GM23338 (cell line): ENCODE results near the gene FANCG. TPM values are rescaled to one million over a fixed set of nuclear protein-coding genes. Genes with fewer than 3 reads are reported as not detected.

ENCODE experiments used
- ATAC-seq: fragments of 200-7000 bp; cut with Tn5 transposase; 3 replicates; pipeline ENCODE4 v1.9.1; 2020
- DNase-seq: peaks from one replicate; pipeline ENCODE4 v3.0.0-alpha.2; 2015; ENCODE audit warnings: low spot score
- H2AFZ ChIP-seq: fragments of 200-600 bp; sonication (generic); 2 replicates; pipeline ENCODE4 v1.8.0; 2016; ENCODE audit warnings: antibody characterized with exemption, mild to moderate bottlenecking, moderate library complexity
- H3F3A ChIP-seq: fragments of 200-600 bp; sonication (generic); replicated peaks from 2 replicates; pipeline ENCODE4 v1.8.0; 2017; ENCODE audit warnings: antibody characterized with exemption, mixed run types, low read depth
- H3K27ac ChIP-seq: fragments of 200-600 bp; sonication (generic); 2 replicates; pipeline ENCODE4 v1.6.1; 2016; ENCODE audit warnings: low read depth
- H3K27me3 ChIP-seq: fragments of 200-600 bp; sonication (generic); 2 replicates; pipeline ENCODE4 v1.8.0; 2016; ENCODE audit warnings: mild to moderate bottlenecking, mixed run types, moderate library complexity; ENCODE audit not compliant: insufficient read depth
- H3K36me3 ChIP-seq: fragments of 200-600 bp; sonication (generic); 2 replicates; pipeline ENCODE4 v1.8.0; 2016; ENCODE audit warnings: mild to moderate bottlenecking; ENCODE audit not compliant: insufficient read depth
- H3K4me1 ChIP-seq: fragments of 200-600 bp; sonication (generic); 2 replicates; pipeline ENCODE4 v1.8.0; 2016; ENCODE audit warnings: mild to moderate bottlenecking, moderate library complexity; ENCODE audit not compliant: insufficient read depth
- H3K4me2 ChIP-seq: fragments of 200-600 bp; sonication (generic); 2 replicates; pipeline ENCODE4 v1.7.1; 2017; ENCODE audit warnings: mixed run types
- H3K4me3 ChIP-seq: fragments of 200-600 bp; sonication (generic); 2 replicates; pipeline ENCODE4 v1.6.1; 2016; ENCODE audit warnings: mixed run types
- H3K79me2 ChIP-seq: fragments of 200-600 bp; sonication (generic); replicated peaks from 2 replicates; pipeline ENCODE4 v1.8.0; 2017; ENCODE audit warnings: mild to moderate bottlenecking; ENCODE audit not compliant: insufficient read depth
- H3K9me2 ChIP-seq: fragments of 200-600 bp; sonication (generic); 2 replicates; pipeline ENCODE4 v1.8.0; 2017; ENCODE audit not compliant: insufficient read depth
- H4K20me1 ChIP-seq: fragments of 200-600 bp; sonication (generic); replicated peaks from 2 replicates; pipeline ENCODE4 v1.8.0; 2017; ENCODE audit warnings: mild to moderate bottlenecking; ENCODE audit not compliant: insufficient read depth
- H3K27ac Mint-ChIP-seq: 2 replicates; pipeline ENCODE4 v1.8.0; 2020; ENCODE audit warnings: inconsistent platforms, mild to moderate bottlenecking, moderate library complexity, mixed read lengths
- H3K27me3 Mint-ChIP-seq: 3 replicates; pipeline ENCODE4 v1.8.0; 2022; ENCODE audit warnings: low read depth, mild to moderate bottlenecking, moderate library complexity, mixed read lengths, inconsistent platforms; ENCODE audit not compliant: insufficient read depth, poor library complexity
- H3K36me3 Mint-ChIP-seq: 3 replicates; pipeline ENCODE4 v1.8.0; 2021; ENCODE audit warnings: low read depth, mild to moderate bottlenecking, inconsistent platforms, moderate library complexity, mixed read lengths
- H3K4me1 Mint-ChIP-seq: 3 replicates; pipeline ENCODE4 v1.8.0; 2020; ENCODE audit warnings: mild to moderate bottlenecking, inconsistent platforms, mixed read lengths
- H3K4me3 Mint-ChIP-seq: 3 replicates; pipeline ENCODE4 v1.8.0; 2021; ENCODE audit warnings: moderate library complexity, mild to moderate bottlenecking, inconsistent platforms, mixed read lengths
- H3K9me3 Mint-ChIP-seq: 3 replicates; pipeline ENCODE4 v1.8.0; 2020; ENCODE audit warnings: moderate library complexity, mild to moderate bottlenecking, inconsistent platforms, mixed read lengths
- EZH2 ChIP-seq: fragments of 200-600 bp; sonication (generic); IDR thresholded peaks from one replicate; pipeline ENCODE4 v1.8.0; 2017; ENCODE audit warnings: antibody characterized with exemption, mild to moderate bottlenecking, low read depth; ENCODE audit not compliant: unreplicated experiment
- EZH2phosphoT487 ChIP-seq: fragments of 200-600 bp; sonication (generic); IDR thresholded peaks from one replicate; pipeline ENCODE4 v1.8.1; 2018; ENCODE audit warnings: antibody characterized with exemption; ENCODE audit not compliant: unreplicated experiment
- POLR2AphosphoS5 ChIP-seq: IDR thresholded peaks from 2 replicates; pipeline ENCODE4 v1.6.1; 2016; ENCODE audit warnings: antibody characterized with exemption, low read depth
- STAT1 ChIP-seq: IDR thresholded peaks from one replicate; pipeline ENCODE4 v1.6.1; 2016; ENCODE audit warnings: antibody characterized with exemption; ENCODE audit not compliant: unreplicated experiment
- ZNF114 ChIP-seq: fragments of 250-450 bp; sonication (Bioruptor Pico); IDR thresholded peaks from 2 replicates; pipeline ENCODE4 v1.5.0; 2020; ENCODE audit warnings: mild to moderate bottlenecking, moderate library complexity
- ZNF331 ChIP-seq: fragments of 250-450 bp; sonication (Bioruptor Pico); IDR thresholded peaks from 2 replicates; pipeline ENCODE4 v1.5.0; 2020; ENCODE audit warnings: low read depth, mild to moderate bottlenecking, moderate library complexity
- polyA plus RNA-seq: library from polyadenylated mRNA; unstranded; fragments of >200 nt; fragmentation: Nextera tagmentation; extraction: Ambion mirVana; gene quantifications from 2 replicates; pipeline ENCODE4 v1.2.1, GENCODE V29; 2016
- total RNA-seq: library from RNA; depleted of rRNA; stranded (reverse); fragments of >200 nt; shearing (Covaris generic); gene quantifications from 2 replicates; pipeline ENCODE4 v1.2.3, GENCODE V29; 2014
- TF ChIP-seq, protein P1 (sequence below): IDR thresholded peaks from one replicate; pipeline ENCODE4 v1.6.1; 2018; ENCODE audit warnings: antibody characterized with exemption; ENCODE audit not compliant: unreplicated experiment
- TF ChIP-seq, protein P2 (sequence below): fragments of 250-450 bp; sonication (Bioruptor Pico); IDR thresholded peaks from 2 replicates; pipeline ENCODE4 v1.5.0; 2020; ENCODE audit warnings: mild to moderate bottlenecking, moderate library complexity
- TF ChIP-seq, protein P3 (sequence below), 2 experiments: fragments of 200-600 bp in 1 of 2; sonication (generic) in 1 of 2; conservative IDR thresholded peaks; 2 replicates each; pipeline versions ENCODE4 v1.5.1 to v1.6.1; 2016 to 2017; ENCODE audit warnings: antibody characterized with exemption in 2 of 2, low read depth in 2 of 2, mild to moderate bottlenecking in 2 of 2, moderate library complexity in 1 of 2
- TF ChIP-seq, protein P4 (sequence below): IDR thresholded peaks from 2 replicates; pipeline ENCODE4 v1.6.1; 2016; ENCODE audit warnings: antibody characterized with exemption

FANCG gene
- total and polyA plus RNA-seq, 2 experiments from 2014 or later = 53.8 to 56.2 TPM

DNA sequence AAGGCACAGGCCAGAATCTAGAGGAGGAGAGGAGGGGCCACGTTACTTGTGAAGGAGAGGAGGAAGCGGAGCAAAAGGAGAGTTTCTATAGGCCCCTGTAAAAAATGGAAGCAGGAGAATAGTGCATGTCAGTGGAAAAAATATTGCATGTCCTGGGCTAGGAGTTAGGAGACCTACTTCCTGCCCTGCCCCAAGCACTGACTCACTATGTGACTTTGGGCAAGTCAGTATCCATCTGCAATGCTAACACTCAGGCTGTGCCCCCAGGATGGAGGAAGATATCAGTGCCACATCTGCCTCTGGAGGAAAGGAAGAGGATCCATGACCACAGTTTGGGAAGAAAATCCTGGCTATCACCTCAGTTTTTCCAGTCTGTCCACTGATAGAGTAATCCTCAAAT lies 9.7 kb upstream of the FANCG start:
- DNase-seq (no peak), ATAC-seq (no peak)
- H3F3A ChIP-seq = no peaks in the 10 kb centered on the region
- no peak overlapping the region for H3K4me2 ChIP-seq
- no peak overlapping the region for H3K4me3 ChIP-seq
- H4K20me1 ChIP-seq = no peaks in the 10 kb centered on the region
- Mint-ChIP-seq H3K4me1 (no peaks in the 10 kb centered on the region; the same call in 2 of the 3 replicates), H3K9me3 (no peaks in the 10 kb centered on the region), H3K4me3 (no peak overlapping the region), H3K27ac (no peak overlapping the region), H3K27me3 (peaks cover 9% of the 10 kb centered on the region), H3K36me3 (peaks cover 46% of the 10 kb centered on the region)
- H3K27ac ChIP-seq = no peak overlapping the region
- no peak for TF ChIP-seq ZNF114 (CRISPR knock-in tag)
- no peaks in the 10 kb centered on the region for H3K9me2 ChIP-seq
- no peaks in the 10 kb centered on the region for H3K27me3 ChIP-seq
- H3K79me2 ChIP-seq = no peaks in the 10 kb centered on the region
- no peaks in the 10 kb centered on the region for H3K4me1 ChIP-seq
- no peak overlapping the region for H2AFZ ChIP-seq
- peaks cover 17% of the 10 kb centered on the region for H3K36me3 ChIP-seq

DNA sequence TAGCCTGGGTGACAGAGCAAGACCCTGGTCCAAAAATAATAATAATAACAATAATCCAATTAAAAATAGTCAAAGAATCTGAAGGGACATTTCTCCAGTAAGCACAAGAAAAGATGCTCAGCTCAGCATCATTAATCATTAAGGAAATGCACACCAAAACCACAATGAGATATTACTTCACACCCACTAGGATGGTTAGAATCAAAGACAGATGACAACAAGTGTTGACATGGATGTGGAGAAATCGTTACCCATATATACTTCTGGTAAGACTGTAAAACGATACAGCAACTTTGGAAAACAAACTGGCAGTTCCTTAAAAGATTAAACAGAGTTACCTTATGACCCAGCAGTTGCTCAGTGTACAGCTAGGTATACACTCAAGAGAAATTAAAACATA lies 5.3 kb upstream of the FANCG start:
- no peak overlapping the region for H3K4me3 Mint-ChIP-seq
- H2AFZ ChIP-seq = no peak overlapping the region
- H3K4me2 ChIP-seq = no peak overlapping the region
- no peaks in the 10 kb centered on the region for H3K4me1 Mint-ChIP-seq
- no peaks in the 10 kb centered on the region for H3F3A ChIP-seq
- H4K20me1 ChIP-seq = no peaks in the 10 kb centered on the region
- H3K27me3 ChIP-seq = no peaks in the 10 kb centered on the region
- no peaks in the 10 kb centered on the region for H3K9me2 ChIP-seq
- H3K79me2 ChIP-seq = no peaks in the 10 kb centered on the region
- ATAC-seq = no peak
- H3K36me3 Mint-ChIP-seq = peaks cover 29% of the 10 kb centered on the region
- H3K27me3 Mint-ChIP-seq = peaks cover under 1% of the 10 kb centered on the region
- no peak overlapping the region for H3K27ac Mint-ChIP-seq
- H3K4me1 ChIP-seq = no peaks in the 10 kb centered on the region
- no peak overlapping the region for H3K4me3 ChIP-seq
- no peak overlapping the region for H3K27ac ChIP-seq
- no peaks in the 10 kb centered on the region for H3K9me3 Mint-ChIP-seq
- peaks cover 10% of the 10 kb centered on the region for H3K36me3 ChIP-seq
- no peak for DNase-seq
- TF ChIP-seq, protein P1, sequence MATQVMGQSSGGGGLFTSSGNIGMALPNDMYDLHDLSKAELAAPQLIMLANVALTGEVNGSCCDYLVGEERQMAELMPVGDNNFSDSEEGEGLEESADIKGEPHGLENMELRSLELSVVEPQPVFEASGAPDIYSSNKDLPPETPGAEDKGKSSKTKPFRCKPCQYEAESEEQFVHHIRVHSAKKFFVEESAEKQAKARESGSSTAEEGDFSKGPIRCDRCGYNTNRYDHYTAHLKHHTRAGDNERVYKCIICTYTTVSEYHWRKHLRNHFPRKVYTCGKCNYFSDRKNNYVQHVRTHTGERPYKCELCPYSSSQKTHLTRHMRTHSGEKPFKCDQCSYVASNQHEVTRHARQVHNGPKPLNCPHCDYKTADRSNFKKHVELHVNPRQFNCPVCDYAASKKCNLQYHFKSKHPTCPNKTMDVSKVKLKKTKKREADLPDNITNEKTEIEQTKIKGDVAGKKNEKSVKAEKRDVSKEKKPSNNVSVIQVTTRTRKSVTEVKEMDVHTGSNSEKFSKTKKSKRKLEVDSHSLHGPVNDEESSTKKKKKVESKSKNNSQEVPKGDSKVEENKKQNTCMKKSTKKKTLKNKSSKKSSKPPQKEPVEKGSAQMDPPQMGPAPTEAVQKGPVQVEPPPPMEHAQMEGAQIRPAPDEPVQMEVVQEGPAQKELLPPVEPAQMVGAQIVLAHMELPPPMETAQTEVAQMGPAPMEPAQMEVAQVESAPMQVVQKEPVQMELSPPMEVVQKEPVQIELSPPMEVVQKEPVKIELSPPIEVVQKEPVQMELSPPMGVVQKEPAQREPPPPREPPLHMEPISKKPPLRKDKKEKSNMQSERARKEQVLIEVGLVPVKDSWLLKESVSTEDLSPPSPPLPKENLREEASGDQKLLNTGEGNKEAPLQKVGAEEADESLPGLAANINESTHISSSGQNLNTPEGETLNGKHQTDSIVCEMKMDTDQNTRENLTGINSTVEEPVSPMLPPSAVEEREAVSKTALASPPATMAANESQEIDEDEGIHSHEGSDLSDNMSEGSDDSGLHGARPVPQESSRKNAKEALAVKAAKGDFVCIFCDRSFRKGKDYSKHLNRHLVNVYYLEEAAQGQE = no peak
- no peak for TF ChIP-seq POLR2AphosphoS5
- no peak for TF ChIP-seq ZNF331
- TF ChIP-seq, protein P2, sequence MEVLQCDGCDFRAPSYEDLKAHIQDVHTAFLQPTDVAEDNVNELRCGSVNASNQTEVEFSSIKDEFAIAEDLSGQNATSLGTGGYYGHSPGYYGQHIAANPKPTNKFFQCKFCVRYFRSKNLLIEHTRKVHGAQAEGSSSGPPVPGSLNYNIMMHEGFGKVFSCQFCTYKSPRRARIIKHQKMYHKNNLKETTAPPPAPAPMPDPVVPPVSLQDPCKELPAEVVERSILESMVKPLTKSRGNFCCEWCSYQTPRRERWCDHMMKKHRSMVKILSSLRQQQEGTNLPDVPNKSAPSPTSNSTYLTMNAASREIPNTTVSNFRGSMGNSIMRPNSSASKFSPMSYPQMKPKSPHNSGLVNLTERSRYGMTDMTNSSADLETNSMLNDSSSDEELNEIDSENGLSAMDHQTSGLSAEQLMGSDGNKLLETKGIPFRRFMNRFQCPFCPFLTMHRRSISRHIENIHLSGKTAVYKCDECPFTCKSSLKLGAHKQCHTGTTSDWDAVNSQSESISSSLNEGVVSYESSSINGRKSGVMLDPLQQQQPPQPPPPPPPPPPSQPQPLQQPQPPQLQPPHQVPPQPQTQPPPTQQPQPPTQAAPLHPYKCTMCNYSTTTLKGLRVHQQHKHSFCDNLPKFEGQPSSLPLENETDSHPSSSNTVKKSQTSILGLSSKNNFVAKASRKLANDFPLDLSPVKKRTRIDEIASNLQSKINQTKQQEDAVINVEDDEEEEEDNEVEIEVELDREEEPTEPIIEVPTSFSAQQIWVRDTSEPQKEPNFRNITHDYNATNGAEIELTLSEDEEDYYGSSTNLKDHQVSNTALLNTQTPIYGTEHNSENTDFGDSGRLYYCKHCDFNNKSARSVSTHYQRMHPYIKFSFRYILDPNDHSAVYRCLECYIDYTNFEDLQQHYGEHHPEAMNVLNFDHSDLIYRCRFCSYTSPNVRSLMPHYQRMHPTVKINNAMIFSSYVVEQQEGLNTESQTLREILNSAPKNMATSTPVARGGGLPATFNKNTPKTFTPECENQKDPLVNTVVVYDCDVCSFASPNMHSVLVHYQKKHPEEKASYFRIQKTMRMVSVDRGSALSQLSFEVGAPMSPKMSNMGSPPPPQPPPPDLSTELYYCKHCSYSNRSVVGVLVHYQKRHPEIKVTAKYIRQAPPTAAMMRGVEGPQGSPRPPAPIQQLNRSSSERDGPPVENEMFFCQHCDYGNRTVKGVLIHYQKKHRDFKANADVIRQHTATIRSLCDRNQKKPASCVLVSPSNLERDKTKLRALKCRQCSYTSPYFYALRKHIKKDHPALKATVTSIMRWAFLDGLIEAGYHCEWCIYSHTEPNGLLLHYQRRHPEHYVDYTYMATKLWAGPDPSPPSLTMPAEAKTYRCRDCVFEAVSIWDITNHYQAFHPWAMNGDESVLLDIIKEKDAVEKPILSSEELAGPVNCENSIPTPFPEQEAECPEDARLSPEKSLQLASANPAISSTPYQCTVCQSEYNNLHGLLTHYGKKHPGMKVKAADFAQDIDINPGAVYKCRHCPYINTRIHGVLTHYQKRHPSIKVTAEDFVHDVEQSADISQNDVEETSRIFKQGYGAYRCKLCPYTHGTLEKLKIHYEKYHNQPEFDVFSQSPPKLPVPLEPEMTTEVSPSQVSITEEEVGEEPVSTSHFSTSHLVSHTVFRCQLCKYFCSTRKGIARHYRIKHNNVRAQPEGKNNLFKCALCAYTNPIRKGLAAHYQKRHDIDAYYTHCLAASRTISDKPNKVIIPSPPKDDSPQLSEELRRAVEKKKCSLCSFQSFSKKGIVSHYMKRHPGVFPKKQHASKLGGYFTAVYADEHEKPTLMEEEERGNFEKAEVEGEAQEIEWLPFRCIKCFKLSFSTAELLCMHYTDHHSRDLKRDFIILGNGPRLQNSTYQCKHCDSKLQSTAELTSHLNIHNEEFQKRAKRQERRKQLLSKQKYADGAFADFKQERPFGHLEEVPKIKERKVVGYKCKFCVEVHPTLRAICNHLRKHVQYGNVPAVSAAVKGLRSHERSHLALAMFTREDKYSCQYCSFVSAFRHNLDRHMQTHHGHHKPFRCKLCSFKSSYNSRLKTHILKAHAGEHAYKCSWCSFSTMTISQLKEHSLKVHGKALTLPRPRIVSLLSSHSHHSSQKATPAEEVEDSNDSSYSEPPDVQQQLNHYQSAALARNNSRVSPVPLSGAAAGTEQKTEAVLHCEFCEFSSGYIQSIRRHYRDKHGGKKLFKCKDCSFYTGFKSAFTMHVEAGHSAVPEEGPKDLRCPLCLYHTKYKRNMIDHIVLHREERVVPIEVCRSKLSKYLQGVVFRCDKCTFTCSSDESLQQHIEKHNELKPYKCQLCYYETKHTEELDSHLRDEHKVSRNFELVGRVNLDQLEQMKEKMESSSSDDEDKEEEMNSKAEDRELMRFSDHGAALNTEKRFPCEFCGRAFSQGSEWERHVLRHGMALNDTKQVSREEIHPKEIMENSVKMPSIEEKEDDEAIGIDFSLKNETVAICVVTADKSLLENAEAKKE (CRISPR knock-in tag) = no peak
- TF ChIP-seq EZH2phosphoT487 = no peak
- no peak for TF ChIP-seq STAT1
- TF ChIP-seq, protein P3, sequence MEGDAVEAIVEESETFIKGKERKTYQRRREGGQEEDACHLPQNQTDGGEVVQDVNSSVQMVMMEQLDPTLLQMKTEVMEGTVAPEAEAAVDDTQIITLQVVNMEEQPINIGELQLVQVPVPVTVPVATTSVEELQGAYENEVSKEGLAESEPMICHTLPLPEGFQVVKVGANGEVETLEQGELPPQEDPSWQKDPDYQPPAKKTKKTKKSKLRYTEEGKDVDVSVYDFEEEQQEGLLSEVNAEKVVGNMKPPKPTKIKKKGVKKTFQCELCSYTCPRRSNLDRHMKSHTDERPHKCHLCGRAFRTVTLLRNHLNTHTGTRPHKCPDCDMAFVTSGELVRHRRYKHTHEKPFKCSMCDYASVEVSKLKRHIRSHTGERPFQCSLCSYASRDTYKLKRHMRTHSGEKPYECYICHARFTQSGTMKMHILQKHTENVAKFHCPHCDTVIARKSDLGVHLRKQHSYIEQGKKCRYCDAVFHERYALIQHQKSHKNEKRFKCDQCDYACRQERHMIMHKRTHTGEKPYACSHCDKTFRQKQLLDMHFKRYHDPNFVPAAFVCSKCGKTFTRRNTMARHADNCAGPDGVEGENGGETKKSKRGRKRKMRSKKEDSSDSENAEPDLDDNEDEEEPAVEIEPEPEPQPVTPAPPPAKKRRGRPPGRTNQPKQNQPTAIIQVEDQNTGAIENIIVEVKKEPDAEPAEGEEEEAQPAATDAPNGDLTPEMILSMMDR (conservative IDR thresholded peaks at IDR 0.05; ENCODE audit: low read depth in 2 of 2) = no peak
- TF ChIP-seq, protein P4, sequence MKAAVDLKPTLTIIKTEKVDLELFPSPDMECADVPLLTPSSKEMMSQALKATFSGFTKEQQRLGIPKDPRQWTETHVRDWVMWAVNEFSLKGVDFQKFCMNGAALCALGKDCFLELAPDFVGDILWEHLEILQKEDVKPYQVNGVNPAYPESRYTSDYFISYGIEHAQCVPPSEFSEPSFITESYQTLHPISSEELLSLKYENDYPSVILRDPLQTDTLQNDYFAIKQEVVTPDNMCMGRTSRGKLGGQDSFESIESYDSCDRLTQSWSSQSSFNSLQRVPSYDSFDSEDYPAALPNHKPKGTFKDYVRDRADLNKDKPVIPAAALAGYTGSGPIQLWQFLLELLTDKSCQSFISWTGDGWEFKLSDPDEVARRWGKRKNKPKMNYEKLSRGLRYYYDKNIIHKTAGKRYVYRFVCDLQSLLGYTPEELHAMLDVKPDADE = no peak
- TF ChIP-seq ZNF114 (CRISPR knock-in tag) = no peak
- no peak for TF ChIP-seq EZH2
